Measurements from ENCODE around the gene DVL2. TPM values are rescaled to one million over a fixed set of nuclear protein-coding genes. Genes with fewer than 3 reads are reported as not detected.
A peak's percentile ranks its signal among the peaks of the same experiment; 100 is the strongest.

Gene DVL2
- total RNA-seq, 1 donor from 2014 or later = 23.5 TPM

GRCh38 chr17:7241090-7241733, 6.9 kb upstream of the DVL2 start:
- intact Hi-C loops (cut with micrococcal nuclease) = no loop called here
- DNase-seq (no peak), ATAC-seq (no peak)

DNA sequence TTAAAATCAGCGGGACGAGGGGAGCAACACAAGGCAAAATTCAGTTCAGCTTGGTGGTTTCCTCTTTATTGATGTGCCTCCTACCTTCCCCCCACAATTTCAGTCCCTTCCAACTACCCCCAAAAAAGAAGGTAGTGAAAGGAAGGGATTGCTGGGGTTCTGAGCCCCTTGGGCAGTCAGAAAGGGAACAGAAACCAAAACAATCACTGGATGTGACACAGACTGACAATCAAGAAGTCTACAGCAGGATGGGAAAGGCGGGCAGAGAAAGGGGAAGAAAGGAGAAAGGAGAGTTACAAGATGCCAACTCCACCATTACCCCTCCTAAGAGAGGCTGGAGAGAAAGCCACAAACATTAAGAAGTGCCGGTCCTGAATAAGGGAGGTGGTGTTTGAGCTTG, 6.1 kb upstream of the DVL2 start:
- DNase-seq = no peak
- ATAC-seq = no peak
- intact Hi-C loops (cut with micrococcal nuclease) = no loop called here

- intact Hi-C loops (cut with micrococcal nuclease) = no loop called here
- DNase-seq (peak; percentile 99), ATAC-seq (peak; percentile 75)
Measured at GRCh38 chr17:7239091-7240027, 5.0 kb upstream of the DVL2 start, which contains the start of gene PHF23. PHF23 (minus strand) TSS chr17:7239457; CDS start chr17:7239279, 178 bp downstream.

DNA sequence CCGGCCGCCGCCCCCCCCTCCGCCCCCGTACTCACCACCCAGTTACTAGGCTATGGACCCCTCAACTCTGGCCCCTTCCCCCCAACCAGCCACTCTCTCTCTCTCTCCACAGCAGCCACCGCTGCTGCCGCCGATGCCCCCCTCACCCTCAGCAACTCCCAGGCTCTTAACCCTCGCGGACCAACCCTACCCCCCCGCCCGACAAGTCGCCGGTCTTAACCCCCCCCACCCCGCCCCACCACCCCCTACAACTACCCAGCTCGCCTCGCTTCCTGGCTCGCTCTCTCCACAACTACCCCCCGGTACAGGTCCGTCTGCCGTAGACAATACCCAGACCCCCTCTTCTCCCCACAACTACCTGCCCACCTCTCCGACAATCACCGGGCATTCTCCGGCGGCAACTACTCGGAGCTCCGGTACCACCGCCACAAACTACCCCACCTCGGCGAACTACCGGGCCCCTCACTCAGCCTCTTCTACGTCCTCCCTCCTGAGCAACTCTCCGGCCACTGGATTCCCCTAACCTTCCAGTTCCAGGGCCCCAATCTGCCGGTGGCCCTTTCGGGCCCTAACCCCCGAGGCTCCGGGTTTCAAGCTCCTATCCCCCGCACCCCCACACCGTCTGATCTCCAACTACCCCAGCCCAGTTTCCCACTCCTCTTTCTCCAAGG, 4.2 kb upstream of the DVL2 start:
- DNase-seq = no peak
- intact Hi-C loops (cut with micrococcal nuclease) = no loop called here
- no peak for ATAC-seq

- DNase-seq (peak; percentile 90), ATAC-seq (peak; percentile 12)
- intact Hi-C loops (cut with micrococcal nuclease) = no loop called here
Measured at GRCh38 chr17:7237761-7238419, 3.6 kb upstream of the DVL2 start.

- ATAC-seq = no peak
- intact Hi-C loops (cut with micrococcal nuclease) = no loop called here
- DNase-seq = no peak
Measured at GRCh38 chr17:7237266-7237760, 3.0 kb upstream of the DVL2 start.

GRCh38 chr17:7236808-7237207, 2.5 kb upstream of the DVL2 start:
- DNase-seq = peak; percentile 20
- intact Hi-C loops (cut with micrococcal nuclease) = no loop called here
- ATAC-seq = no peak

- peak; percentile 27 for DNase-seq
Measured at GRCh38 chr17:7235693-7236665, 1.7 kb upstream of the DVL2 start.

GRCh38 chr17:7233701-7234082, 625 bp downstream of the DVL2 start:
- DNase-seq = no peak
- no peak for ATAC-seq
- intact Hi-C loops (cut with micrococcal nuclease) = no loop called here

More at GRCh38 chr17:7235693-7236665, 1.7 kb upstream of the DVL2 start:
- ATAC-seq = no peak
- intact Hi-C loops (cut with micrococcal nuclease) = no loop called here

GRCh38 chr17:7232114-7232513, 2.2 kb downstream of the DVL2 start:
- no peak for ATAC-seq
- intact Hi-C loops (cut with micrococcal nuclease) = no loop called here

DNA sequence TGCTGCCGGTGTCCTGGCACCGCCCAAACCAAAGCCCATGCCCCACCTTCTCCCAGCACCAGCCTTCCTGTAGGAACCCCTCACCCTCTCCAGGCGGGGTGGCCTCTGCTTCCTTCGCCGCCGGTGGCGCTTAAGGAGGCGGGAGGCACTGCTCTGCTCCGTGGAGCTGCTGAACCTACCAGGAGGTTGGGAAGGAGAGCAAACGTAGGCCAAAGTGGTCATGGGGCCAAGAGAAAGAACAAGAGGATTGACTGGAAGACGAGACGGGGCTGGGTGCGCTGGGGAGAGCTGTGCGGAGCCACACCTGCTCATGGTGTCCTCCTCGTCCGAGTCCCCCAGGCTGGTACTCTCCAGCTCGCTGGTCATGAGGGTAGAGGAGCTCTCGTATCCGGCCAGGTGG, 4.8 kb downstream of the DVL2 start:
- DNase-seq (peak; percentile 23), ATAC-seq (no peak)
- intact Hi-C loops (cut with micrococcal nuclease) = no loop called here

More at GRCh38 chr17:7232114-7232513, 2.2 kb downstream of the DVL2 start:
- DNase-seq = no peak

DNA sequence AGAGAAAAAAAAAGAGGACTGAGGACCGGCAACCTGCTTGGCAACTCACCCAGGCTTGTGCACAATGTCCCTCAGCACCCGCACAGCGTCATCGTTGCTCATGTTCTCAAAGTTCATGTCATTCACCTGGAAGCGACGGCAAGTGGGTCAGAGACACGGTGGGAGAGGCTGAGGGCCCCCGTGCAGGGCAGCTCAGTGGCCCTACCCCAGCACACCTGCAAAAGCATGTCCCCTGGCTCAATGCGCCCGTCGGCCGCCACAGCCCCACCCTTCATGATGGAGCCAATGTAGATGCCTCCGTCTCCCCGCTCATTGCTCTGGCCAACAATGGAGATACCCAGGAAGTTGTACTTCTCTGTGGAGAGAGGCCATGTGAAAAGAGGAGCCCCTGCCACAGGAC, 5.4 kb downstream of the DVL2 start:
- intact Hi-C loops (cut with micrococcal nuclease) = no loop called here
- DNase-seq (peak; percentile 29), ATAC-seq (no peak)

- DNase-seq (peak; percentile 34), ATAC-seq (no peak)
Measured at GRCh38 chr17:7226721-7227710, 7.3 kb downstream of the DVL2 start.

GRCh38 chr17:7225711-7226331, 8.5 kb downstream of the DVL2 start:
- ATAC-seq (peak; percentile 44), DNase-seq (peak; percentile 54)
- intact Hi-C loops (cut with micrococcal nuclease) = no loop called here

More at GRCh38 chr17:7226721-7227710, 7.3 kb downstream of the DVL2 start:
- intact Hi-C loops (cut with micrococcal nuclease) = no loop called here

DNA sequence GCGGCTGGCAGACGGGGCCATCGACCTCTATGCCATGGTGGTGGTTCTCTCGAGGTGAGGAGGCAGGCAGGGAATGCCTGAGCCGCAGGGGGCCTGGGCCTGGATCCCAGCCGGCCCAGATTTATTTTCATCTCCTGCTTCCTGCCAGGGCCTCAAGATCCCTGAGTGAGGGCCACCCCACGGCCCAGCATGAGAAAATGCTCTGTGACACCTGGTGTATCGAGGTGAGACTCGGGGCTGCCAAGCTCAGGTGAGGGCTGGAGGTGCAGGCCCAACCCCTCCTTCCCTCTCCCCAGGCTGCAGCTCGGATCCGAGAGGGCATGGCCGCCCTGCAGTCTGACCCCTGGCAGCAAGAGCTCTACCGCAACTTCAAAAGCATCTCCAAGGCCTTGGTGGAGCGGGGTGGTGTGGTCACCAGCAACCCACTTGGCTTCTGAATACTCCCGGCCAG, 9.6 kb downstream of the DVL2 start:
- ATAC-seq = no peak
- intact Hi-C loops (cut with micrococcal nuclease) = no loop called here
- peak; percentile 29 for DNase-seq

DNA sequence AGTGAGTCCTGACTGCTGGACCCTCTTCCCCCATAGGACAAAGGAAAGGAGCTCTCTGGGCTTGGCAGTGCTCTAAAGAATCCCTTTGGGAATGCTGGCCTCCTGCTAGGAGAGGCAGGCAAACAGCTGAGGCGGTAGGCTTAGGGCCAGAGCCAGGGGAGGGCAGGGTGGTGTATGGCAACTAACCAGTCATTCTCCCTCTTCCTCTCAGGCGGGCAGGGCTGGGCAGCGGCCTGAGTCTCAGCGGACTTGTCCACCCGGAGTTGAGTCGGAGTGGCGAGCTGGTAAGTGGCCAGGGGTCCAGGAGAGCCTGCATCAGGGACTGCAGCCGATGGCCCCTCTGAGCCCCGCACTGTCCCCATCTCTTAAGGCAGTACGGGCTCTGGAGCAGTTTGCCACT, 10.2 kb downstream of the DVL2 start:
- DNase-seq = peak; percentile 36

More for the DNA sequence above, 10.2 kb downstream of the DVL2 start:
- intact Hi-C loops (cut with micrococcal nuclease) = no loop called here
- no peak for ATAC-seq

Measured in left ventricle myocardium superior (tissue), 1 donor.